ENCODE measurements around the gene MRGPRG.

DNA sequence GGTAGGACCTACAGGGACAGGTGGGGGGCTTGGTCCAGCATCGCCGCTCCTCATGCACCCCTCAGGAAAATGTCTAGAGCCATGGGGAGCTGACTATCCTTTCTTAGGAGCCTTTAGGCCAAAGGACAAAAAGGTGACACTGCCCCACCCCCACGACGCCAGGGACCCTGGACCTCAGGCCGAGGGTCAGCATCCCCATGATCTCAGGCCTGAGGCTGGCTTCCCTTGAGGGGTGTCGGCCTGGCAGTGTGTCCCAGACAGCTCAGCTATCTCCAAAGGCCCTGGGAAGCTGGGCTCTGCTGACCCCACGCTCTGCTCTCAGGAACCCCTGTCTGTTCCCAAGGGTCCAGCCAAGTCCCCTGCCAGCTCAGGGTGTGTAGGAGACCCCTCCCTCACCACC lies 16.3 kb downstream of the MRGPRG start:
- TF ChIP-seq EZH2phosphoT487 (IDR thresholded peaks at IDR 0.05; ENCODE audit: low read depth, severe bottlenecking, unreplicated experiment) (no peak), CTCF (IDR thresholded peaks at IDR 0.05; ENCODE audit: poor library complexity) (no peak), EZH2 (IDR thresholded peaks at IDR 0.05; ENCODE audit: borderline replicate concordance) (no peak)

Measured in hepatocyte (in vitro differentiated cells).